ENCODE results near the gene PPP1R14D. TPM values are rescaled to one million over a fixed set of nuclear protein-coding genes. Genes with fewer than 3 reads are reported as not detected.
A peak's percentile ranks its signal among the peaks of the same experiment; 100 is the strongest.
"Not testable (repeated sequence)": the region's sequence is repeated elsewhere in the genome, so short reads cannot be mapped to it uniquely, and the experiment has no call there.

Gene PPP1R14D, protein sequence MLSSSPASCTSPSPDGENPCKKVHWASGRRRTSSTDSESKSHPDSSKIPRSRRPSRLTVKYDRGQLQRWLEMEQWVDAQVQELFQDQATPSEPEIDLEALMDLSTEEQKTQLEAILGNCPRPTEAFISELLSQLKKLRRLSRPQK
- polyA plus RNA-seq (ENCODE audit: low read depth in 6 of 6) = not detected

DNA sequence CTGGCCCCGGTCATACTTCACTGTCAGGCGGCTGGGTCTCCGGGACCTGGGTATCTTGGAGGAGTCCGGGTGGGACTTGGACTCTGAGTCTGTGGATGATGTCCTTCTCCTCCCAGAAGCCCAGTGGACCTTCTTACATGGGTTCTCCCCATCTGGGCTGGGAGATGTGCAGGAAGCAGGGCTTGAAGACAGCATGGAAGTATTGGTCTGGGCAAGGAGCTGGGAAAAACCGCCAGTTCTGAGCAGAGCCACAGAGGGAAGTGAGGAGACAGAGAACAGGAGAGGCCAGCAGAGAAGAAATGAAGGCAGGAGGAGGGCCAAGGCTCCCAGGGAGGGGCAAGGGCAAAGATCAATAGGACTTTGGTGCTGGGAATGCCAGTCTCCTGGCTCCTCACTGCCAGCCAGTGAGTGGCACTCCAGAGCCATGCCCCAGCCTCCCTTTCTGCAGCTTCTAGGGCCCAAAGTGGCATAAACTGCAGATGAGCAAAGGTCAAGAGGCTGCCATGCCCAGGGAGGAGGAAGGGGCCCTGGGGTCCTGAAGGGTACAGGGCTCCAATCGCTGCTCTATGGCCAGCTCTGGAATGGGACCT lies at the start of gene PPP1R14D:
PPP1R14D (minus strand) TSS at position 262 of the 590 bp plus-strand sequence; CDS start at position 195, 67 bp downstream.
- H3K27me3 Mint-ChIP-seq = peaks cover 0 to 4% (median 0%) of the 10 kb centered on the region in 3 donors
- H3K27ac Mint-ChIP-seq = peak within 1 kb of the TSS in 2 of 6 donors; percentile 9 to 84
- no peaks in the 10 kb centered on the region for H3K4me1 Mint-ChIP-seq
- DNase-seq = no peak
- no peak for ATAC-seq (ENCODE audit: low read depth in 2 of 2)
- no peak within 1 kb of the TSS for H3K4me3 Mint-ChIP-seq
- peaks cover 0 to 8% of the 10 kb centered on the region in 2 donors for H3K36me3 Mint-ChIP-seq
- H3K9me3 Mint-ChIP-seq = peaks cover 0 to 1% (median 0%) of the 10 kb centered on the region in 7 donors

DNA sequence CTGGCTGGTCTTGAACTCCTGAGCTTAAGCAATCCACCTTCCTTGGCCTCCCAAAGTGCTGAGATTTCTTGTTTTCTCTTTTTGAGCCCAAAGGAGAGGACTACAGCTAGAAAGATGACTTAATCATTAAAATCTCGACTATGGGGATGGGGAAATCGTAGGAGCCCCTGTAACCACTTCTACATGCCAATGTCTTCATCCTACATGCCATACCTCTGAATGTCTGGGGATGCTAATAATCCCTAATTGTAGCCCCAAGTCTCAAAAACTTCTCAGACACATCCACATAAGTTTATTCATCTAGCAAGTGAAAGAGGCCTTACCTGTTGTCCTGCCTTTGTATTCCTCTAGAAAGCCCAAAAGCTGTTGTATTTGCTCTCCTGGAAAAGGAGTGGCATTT lies 49.2 kb upstream of the PPP1R14D start:
- Mint-ChIP-seq H3K36me3 (no peaks in the 10 kb centered on the region), H3K4me3 (no peak overlapping the region), H3K9me3 (no peaks in the 10 kb centered on the region), H3K27me3 (peaks cover 0 to 7% (median 5%) of the 10 kb centered on the region in 3 donors), H3K27ac (no peak overlapping the region), H3K4me1 (peaks cover 7 to 10% (median 8%) of the 10 kb centered on the region in 3 donors)
- no peak for DNase-seq
- no peak for ATAC-seq (ENCODE audit: low read depth in 2 of 2)

DNA sequence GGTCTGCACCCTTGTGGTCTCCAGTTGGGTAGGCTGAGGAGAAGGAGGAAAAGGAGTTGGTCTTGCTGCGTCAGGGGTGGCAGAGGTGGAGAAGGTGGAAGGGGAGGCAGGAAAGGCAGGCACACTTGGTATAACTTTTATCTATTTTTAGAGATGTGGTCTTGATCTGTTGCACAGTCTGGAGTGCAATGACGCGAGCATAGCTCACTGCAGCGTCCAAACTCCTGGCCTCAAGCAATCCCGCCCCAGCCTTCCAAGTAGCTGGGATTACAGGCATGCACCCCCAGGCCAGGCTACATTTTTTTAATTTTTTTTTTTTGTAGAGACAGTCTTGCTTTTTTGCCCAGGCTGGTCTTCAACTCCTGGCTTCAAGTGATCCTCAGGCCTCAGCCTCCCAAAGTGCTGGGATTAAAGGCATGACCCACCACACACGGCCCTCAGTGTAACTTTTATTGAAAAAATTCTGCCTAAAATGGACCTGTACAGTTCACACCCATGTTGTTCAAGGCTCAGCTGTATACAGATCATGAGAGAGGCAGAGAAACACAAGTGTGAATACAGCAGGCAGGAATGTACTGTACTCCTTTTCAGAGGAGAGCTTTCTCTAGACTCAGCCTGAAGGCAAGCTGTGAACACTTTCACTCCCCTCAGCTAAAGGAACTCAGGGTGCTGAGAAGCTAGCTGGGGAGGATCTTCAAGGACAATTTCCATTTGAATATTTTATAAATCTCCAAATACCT lies 47.7 kb upstream of the PPP1R14D start:
- peaks cover 0 to 7% (median 5%) of the 10 kb centered on the region in 3 donors for H3K27me3 Mint-ChIP-seq
- no peak for DNase-seq
- no peak for ATAC-seq (ENCODE audit: low read depth in 2 of 2)
- H3K4me1 Mint-ChIP-seq = peaks cover 15 to 17% (median 16%) of the 10 kb centered on the region in 3 donors
- no peaks in the 10 kb centered on the region for H3K36me3 Mint-ChIP-seq
- peak overlapping the region in 1 of 8 donors; percentile 67 for H3K4me3 Mint-ChIP-seq
- peak overlapping the region in 1 of 6 donors; percentile 51 for H3K27ac Mint-ChIP-seq
- H3K9me3 Mint-ChIP-seq = no peaks in the 10 kb centered on the region

DNA sequence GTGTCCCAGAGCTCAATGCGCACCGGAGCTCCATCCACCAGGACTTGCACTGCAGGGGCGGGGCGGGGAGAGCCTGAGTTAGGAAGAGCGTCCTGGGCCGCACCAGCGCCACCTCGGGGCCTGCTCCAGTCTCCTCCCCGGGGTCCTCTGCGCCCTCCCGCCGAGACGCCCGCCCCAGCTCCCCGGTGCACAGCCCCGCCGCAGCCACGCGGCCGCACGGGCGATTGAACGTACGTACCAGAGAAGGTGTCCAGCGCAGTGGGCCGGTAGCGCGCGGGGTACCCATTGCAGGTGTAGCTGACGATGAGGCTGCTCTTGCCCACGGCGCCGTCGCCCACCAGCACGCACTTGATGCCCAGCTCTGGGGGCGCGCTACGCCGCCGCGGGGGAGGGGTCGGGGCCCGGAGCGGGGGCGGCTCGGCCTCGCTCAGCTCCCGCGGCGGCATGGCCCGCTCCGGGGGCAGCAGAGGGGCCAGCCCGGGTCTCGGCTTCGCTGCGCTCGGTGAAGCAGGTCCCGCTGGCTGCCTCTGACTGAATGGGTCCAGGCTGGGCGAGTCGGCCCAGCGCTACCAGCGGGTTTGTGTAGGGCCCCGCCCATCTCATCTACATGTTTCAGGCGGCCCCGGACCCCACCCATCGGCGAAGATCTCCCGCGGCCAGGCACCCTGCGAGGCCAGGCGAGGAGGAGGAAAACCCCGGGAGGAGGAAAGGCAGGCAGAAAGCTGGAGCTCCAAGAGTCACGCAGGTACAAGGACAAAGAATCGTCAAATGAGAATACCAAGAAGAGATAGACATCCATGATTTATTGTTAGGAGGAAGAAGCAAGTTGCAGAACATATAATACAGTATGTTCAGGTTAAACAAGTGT lies 45.4 kb upstream of the PPP1R14D start, which contains the start of gene RHOV:
RHOV (minus strand) TSS at position 541 of the 868 bp plus-strand sequence; CDS start at position 446, 95 bp downstream.
- H3K27me3 Mint-ChIP-seq = peaks cover 0 to 7% (median 5%) of the 10 kb centered on the region in 3 donors
- peak within 1 kb of the TSS; percentile 77 to 92 (median 86) for H3K4me3 Mint-ChIP-seq
- H3K9me3 Mint-ChIP-seq = no peaks in the 10 kb centered on the region
- peak; percentile 47 for DNase-seq
- H3K27ac Mint-ChIP-seq = peak within 1 kb of the TSS in 1 of 6 donors; percentile 54
- H3K4me1 Mint-ChIP-seq = peaks cover 15 to 17% (median 16%) of the 10 kb centered on the region in 3 donors
- ATAC-seq (ENCODE audit: low read depth in 2 of 2) = peak; percentile 87 to 88
- H3K36me3 Mint-ChIP-seq = no peaks in the 10 kb centered on the region

DNA sequence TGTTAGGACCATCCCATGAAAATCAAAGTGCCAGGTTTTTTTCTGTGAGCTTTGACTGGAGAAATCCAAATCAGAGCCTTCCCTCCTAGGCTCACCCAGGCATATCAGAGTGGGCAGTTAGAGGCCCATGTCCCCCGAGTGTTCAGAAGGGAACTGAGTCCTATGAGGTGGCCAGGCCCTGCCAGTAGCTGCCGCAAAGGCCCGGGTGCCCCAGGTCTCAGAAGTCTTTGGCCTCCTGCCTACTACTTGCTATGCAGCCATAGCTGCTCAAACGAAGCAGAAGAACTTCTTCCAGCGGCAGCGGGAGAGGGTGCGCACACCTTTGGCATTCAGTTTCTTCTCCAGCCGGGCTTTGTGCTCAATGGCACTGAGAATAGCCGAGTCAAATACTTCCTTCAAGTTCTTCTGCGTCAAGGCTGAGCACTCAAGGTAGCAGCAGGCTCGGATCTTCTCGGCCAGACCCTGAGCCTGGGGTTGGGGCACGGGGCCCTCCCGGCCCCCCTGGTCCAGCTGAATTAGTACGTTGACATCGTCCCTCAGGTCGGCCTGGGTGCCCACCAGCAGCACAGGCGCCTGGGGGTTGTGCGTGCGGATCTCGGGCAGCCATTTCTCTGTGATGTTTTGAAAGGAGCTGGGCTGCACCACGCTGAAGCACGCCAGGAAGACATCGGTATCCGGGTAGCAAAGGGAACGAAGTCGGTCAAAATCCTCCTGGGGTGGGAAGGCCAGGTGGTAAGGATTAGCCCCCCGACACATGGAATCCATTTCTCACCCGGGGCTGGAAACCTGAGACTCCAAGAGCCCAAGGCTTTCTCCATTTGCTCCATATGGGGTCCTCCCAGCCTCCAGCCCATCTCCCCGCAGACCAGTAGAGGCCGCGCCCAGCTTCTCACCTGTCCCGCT lies 44.5 kb upstream of the PPP1R14D start:
- no peaks in the 10 kb centered on the region for H3K36me3 Mint-ChIP-seq
- DNase-seq (no peak), ATAC-seq (ENCODE audit: low read depth in 2 of 2) (no peak)
- H3K27ac Mint-ChIP-seq = no peak overlapping the region
- no peaks in the 10 kb centered on the region for H3K9me3 Mint-ChIP-seq
- peaks cover 0 to 7% (median 5%) of the 10 kb centered on the region in 3 donors for H3K27me3 Mint-ChIP-seq
- H3K4me1 Mint-ChIP-seq = peaks cover 15 to 17% (median 16%) of the 10 kb centered on the region in 3 donors
- peak overlapping the region; percentile 71 to 91 (median 86) for H3K4me3 Mint-ChIP-seq

DNA sequence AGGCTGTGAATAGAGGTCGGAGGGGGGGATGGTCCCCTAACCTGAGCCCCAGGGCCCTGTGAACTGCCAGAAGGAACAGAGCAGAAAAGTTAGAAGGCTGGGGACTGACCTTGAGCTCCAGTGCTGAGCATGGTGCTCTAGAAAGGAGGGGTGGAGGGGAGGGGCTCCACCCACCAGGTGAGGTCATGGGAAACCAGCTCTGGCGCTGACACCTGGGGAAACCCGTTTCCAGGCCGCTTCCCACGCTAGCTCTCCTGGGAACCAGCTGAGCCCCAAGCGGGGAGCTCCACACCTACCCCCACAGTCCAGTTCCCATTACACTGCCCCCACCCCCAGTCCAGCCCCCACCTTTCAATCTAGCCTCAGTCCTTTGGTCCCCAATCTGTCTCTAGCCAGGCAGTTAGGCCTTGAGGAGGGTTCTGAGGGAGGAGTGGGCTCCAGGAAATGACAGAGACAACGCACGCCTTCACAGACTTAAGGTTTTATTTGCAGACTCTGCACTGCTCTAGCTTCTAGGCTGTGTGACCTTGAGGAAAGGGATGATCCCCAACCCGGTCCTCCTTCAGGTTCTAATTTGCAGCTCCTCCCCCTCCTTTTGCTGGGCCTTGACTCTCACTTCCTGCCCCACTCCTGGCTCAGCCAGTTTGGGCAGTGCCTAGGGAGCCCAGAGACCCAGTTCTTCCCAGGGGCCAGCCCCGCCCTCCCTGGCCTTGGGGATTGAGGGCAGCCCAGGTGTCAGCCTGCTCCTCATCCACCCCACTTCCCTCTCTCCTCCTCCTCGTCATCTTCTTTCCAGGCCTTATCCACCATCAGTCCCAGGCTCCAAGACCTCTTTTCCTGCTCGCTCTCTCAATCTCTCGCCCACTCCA lies 43.5 kb upstream of the PPP1R14D start:
- no peak overlapping the region for H3K27ac Mint-ChIP-seq

DNA sequence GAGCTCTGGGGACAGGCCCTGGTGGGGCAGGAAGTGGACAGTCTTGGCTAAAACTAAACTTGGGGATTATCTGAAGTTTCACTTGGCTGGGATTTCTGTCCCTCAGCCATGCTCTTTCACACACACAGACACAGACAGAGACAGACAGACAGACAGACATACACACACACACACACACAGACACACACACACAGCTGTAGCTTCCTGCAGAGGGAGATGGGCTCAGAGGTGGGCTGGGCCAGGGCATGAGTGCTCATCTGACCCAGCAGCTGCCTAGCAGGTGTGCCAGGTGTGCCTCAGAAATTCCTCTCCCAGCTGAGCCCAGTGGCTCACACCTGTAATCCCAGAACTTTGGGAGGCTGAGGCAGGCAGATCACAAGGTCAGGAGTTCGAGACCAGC lies 42.2 kb upstream of the PPP1R14D start:
- DNase-seq = no peak
- no peak for ATAC-seq (ENCODE audit: low read depth in 2 of 2)
- peak overlapping the region in 1 of 6 donors; percentile 52 for H3K27ac Mint-ChIP-seq
- H3K4me3 Mint-ChIP-seq = peak overlapping the region in 2 of 8 donors; percentile 6 to 34
- no peaks in the 10 kb centered on the region for H3K9me3 Mint-ChIP-seq
- H3K27me3 Mint-ChIP-seq = peaks cover 0 to 11% (median 9%) of the 10 kb centered on the region in 3 donors
- peaks cover 15 to 17% (median 16%) of the 10 kb centered on the region in 3 donors for H3K4me1 Mint-ChIP-seq
- H3K36me3 Mint-ChIP-seq = no peaks in the 10 kb centered on the region

More for the DNA sequence above, 43.5 kb upstream of the PPP1R14D start:
- Mint-ChIP-seq H3K4me1 (peaks cover 15 to 17% (median 16%) of the 10 kb centered on the region in 3 donors), H3K4me3 (peak overlapping the region in 6 of 8 donors; percentile 35 to 80 (median 66)), H3K36me3 (no peaks in the 10 kb centered on the region), H3K27me3 (peaks cover 0 to 7% (median 5%) of the 10 kb centered on the region in 3 donors), H3K9me3 (no peaks in the 10 kb centered on the region)
- no peak for DNase-seq
- ATAC-seq (ENCODE audit: low read depth in 2 of 2) = no peak

DNA sequence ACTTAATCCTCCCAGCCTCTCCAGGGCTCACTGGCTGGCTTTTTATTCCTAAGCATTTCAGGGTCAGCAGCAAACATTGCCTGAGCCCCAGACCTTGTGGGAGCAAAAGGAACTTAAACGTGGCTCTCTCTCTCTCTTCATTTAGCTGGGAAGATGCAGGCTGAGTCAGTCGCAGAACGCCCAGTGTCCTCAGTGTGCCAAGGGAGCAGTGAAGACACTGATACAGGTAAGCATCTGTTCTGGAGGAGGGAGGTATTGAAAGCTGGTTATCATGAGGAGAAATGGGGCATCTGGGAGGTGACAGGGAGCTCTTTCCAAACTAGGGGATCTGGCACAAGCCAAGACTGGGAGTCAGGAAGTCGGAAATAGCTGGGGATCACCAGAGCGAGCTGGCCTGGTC lies 41.2 kb upstream of the PPP1R14D start:
- Mint-ChIP-seq H3K27me3 (peaks cover 0 to 11% (median 9%) of the 10 kb centered on the region in 3 donors), H3K9me3 (no peaks in the 10 kb centered on the region), H3K4me3 (peak overlapping the region in 2 of 8 donors; percentile 30 to 37), H3K27ac (peak overlapping the region in 1 of 6 donors; percentile 41), H3K36me3 (no peaks in the 10 kb centered on the region), H3K4me1 (peaks cover 14 to 17% (median 15%) of the 10 kb centered on the region in 3 donors)
- no peak for DNase-seq
- ATAC-seq (ENCODE audit: low read depth in 2 of 2) = no peak

DNA sequence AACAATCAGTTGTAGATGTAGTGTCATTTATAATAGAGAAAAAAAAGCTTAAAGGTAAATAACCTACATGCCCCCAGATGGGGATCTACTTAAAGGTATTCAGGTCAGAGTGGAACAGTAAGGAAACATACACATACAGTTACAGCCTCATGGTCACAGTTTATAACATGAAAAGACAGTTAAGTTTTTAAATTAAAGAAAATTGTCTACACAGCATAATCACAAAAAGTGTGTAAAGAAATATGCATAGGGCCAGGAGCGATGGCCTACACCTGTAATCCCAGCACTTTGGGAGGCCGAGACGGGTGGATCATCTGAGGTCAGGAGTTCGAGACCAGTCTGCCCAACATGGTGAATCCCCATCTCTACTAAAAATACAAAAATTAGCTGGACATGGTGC lies 38.7 kb upstream of the PPP1R14D start:
- Mint-ChIP-seq H3K27ac (no peak overlapping the region), H3K36me3 (no peaks in the 10 kb centered on the region), H3K4me1 (peaks cover under 1 to 6% (median 2%) of the 10 kb centered on the region in 3 donors), H3K9me3 (no peaks in the 10 kb centered on the region), H3K4me3 (no peak overlapping the region), H3K27me3 (peaks cover 3 to 14% (median 7%) of the 10 kb centered on the region in 3 donors)
- DNase-seq (no peak), ATAC-seq (ENCODE audit: low read depth in 2 of 2) (no peak)

DNA sequence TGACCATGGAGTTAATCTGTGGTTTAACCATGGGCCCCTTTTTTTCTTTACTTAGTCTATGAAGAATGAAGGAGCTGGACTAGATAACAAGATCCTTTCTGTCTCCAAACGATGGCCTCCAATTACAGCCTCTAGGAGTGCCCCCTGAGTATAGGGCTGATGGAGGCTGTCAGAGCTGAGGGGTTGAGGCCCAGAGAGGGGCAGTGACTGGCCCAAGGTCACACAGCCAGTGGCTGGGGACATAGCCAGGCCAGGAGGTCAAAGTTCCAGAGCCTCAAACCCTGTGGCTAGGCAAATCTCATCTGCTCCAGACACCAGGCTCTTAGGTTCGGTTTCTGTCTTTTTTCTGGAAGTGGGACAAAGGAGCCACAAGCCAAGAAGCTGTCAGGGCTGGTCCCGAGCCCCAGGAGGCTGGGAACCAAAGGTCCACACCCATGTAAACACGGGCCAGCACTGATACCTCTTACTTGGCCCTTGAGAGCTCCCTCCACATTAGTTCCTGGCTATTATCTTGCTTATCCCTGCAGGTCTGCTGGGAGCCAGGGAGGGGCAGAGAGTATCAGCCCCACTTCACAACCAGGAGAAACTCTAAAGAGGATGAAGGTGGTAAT lies 35.3 kb upstream of the PPP1R14D start:
- Mint-ChIP-seq H3K4me1 (peaks cover 5 to 8% (median 8%) of the 10 kb centered on the region in 3 donors), H3K27ac (no peak overlapping the region), H3K4me3 (no peak overlapping the region), H3K36me3 (no peaks in the 10 kb centered on the region), H3K27me3 (peaks cover 3 to 14% (median 7%) of the 10 kb centered on the region in 3 donors), H3K9me3 (no peaks in the 10 kb centered on the region)
- no peak for ATAC-seq (ENCODE audit: low read depth in 2 of 2)
- no peak for DNase-seq

DNA sequence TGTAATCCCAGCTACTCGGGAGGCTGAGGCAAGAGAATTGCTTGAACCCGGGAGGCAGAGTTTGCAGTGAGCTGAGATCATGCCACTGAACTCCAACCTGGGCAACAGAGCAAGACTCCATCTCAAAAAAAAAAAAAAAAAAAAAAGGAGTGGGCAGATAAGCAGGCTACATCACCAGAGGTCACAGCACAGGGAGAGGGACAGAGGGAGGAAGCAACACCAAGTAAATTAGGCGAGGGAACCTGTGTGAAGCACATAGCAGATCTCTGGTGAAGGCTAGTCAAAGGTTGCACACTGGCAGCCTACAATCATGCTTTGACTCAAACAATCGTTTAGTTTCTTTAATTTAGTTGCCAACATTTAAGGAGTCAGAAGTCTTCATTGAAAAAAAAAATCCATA lies 32.6 kb upstream of the PPP1R14D start:
- ATAC-seq (ENCODE audit: low read depth in 2 of 2); H3K27ac Mint-ChIP-seq; H3K9me3 Mint-ChIP-seq; DNase-seq; H3K4me3 Mint-ChIP-seq; H3K36me3 Mint-ChIP-seq: not testable (repeated sequence)
- Mint-ChIP-seq H3K4me1 (peaks cover 8 to 17% (median 11%) of the 10 kb centered on the region in 3 donors), H3K27me3 (peaks cover 2 to 12% (median 7%) of the 10 kb centered on the region in 3 donors)

All from naive B cell (primary cell).